Thyroid gland (tissue), 4 donors: ENCODE data around the gene ST14. TPM values are rescaled to one million over a fixed set of nuclear protein-coding genes. Genes with fewer than 3 reads are reported as not detected.

Source experiments
- DNase-seq, 2 donors: peaks; one replicate each; pipeline ENCODE4 v3.0.0-alpha.2; 2019
- H3K27ac ChIP-seq, 3 donors: fragments of 200-600 bp; sonication (generic); 1 replicate in 2 of 3; 2 replicates in 1 of 3; pipeline ENCODE4 v1.5.1; 2016 to 2019; ENCODE audit warnings: mild to moderate bottlenecking in 1 of 3, moderate library complexity in 1 of 3
- H3K27me3 ChIP-seq: fragments of 200-600 bp; sonication (generic); one replicate; pipeline ENCODE4 v1.5.1; 2019
- H3K36me3 ChIP-seq, 2 donors: fragments of 200-600 bp; sonication (generic); one replicate each; pipeline ENCODE4 v1.5.1; 2016 to 2019
- H3K4me1 ChIP-seq, 2 donors: fragments of 200-600 bp; sonication (generic); one replicate each; pipeline ENCODE4 v1.5.1; 2017 to 2019
- H3K4me3 ChIP-seq, 3 donors: fragments of 200-600 bp; sonication (generic); replicated peaks in 1 of 3; 1 replicate in 2 of 3; 2 replicates in 1 of 3; pipeline ENCODE4 v1.5.1; 2016; ENCODE audit warnings: mild to moderate bottlenecking in 1 of 3
- H3K9me3 ChIP-seq: fragments of 200-600 bp; sonication (generic); one replicate; pipeline ENCODE4 v1.5.1; 2017
- POLR2A ChIP-seq, 2 donors: fragments of 450-650 bp; IDR thresholded peaks; one replicate each; pipeline ENCODE4 v1.6.1; 2017; ENCODE audit warnings: antibody characterized with exemption in 2 of 2, mild to moderate bottlenecking in 2 of 2, moderate library complexity in 1 of 2
- WGBS, 2 donors: methylation state at CpG; one replicate each; pipeline ENCODE4 v1.1.5; 2017; 5-methylcytosine and 5-hydroxymethylcytosine counted together
- intact Hi-C: fragments of 100-400 bp; cut with DNase I; formaldehyde crosslinking; loops from one replicate; pipeline ENCODE4 v1.15.1; 2023
- total RNA-seq, 4 donors: library from RNA; depleted of rRNA; stranded (reverse); fragments of >200 nt; gene quantifications; one replicate each; pipeline ENCODE4 v1.2.3, GENCODE V29; 2016
- TF ChIP-seq, protein P1 (sequence below), 6 experiments: fragments of 200-600 bp in 3 of 6; fragments of 450-650 bp in 3 of 6; sonication (generic) in 3 of 6; IDR thresholded peaks; one replicate each; pipeline ENCODE4 v1.5.1; 2016 to 2019; ENCODE audit warnings: antibody characterized with exemption in 6 of 6, mild to moderate bottlenecking in 2 of 6, inconsistent platforms in 1 of 6, moderate library complexity in 1 of 6

The ST14 gene
- total RNA-seq, 4 donors from 2014 or later: 53.3 to 102 (median 90.7) TPM

DNA sequence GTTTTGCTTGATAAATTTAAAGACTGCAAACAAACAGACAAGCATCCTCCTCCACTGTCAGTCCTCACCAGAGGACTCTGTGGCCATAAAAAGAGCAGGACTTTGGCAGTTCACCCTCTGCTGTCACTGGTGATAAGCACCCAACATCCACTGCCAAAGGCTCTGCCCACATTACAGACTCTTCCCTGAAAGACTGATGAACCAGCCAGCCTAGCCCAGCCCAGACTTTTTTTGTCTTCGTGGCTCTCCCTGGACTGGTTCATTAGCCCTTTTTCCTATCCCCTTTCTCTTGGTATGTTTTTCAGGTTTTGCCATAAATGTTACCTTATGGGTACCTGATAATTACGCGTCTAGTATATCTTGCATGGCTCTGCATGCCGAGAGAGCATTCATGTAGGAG is 15.1 kb downstream of the ST14 start:
- Histone ChIP-seq H3K4me3 (no peak overlapping the region), H3K27me3 (no peaks in the 10 kb centered on the region), H3K4me1 (peaks cover 38 to 50% of the 10 kb centered on the region in 2 donors), H3K9me3 (no peaks in the 10 kb centered on the region), H3K27ac (no peak overlapping the region), H3K36me3 (no peaks in the 10 kb centered on the region)
- TF ChIP-seq, protein P1, sequence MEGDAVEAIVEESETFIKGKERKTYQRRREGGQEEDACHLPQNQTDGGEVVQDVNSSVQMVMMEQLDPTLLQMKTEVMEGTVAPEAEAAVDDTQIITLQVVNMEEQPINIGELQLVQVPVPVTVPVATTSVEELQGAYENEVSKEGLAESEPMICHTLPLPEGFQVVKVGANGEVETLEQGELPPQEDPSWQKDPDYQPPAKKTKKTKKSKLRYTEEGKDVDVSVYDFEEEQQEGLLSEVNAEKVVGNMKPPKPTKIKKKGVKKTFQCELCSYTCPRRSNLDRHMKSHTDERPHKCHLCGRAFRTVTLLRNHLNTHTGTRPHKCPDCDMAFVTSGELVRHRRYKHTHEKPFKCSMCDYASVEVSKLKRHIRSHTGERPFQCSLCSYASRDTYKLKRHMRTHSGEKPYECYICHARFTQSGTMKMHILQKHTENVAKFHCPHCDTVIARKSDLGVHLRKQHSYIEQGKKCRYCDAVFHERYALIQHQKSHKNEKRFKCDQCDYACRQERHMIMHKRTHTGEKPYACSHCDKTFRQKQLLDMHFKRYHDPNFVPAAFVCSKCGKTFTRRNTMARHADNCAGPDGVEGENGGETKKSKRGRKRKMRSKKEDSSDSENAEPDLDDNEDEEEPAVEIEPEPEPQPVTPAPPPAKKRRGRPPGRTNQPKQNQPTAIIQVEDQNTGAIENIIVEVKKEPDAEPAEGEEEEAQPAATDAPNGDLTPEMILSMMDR (IDR thresholded peaks at IDR 0.05): no peak
- TF ChIP-seq POLR2A (IDR thresholded peaks at IDR 0.05): no peak
- intact Hi-C loops: no loop called here
- no peak for DNase-seq
- WGBS, 2 donors: 95 to 97% methylated on average over 4 of the region's 4 CpGs

DNA sequence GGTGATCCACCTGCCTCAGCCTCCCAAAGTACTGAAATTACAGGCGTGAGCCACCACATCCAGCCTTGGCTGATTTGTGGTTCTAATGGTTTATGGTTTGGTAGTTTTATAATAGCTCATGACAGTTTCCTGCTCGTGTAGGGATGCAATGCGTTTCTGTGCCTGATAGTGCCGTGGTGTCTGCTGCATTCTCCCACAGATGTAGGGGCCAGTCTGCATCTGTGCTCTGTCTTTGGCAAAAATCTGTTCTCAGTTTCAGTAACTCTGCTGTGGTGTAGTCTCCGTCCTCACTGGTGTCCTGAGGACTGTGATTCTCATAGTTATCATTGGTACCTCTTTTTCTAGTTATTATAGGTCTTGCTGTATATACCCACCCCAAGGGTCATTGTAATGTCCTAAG is 16.3 kb downstream of the ST14 start:
- intact Hi-C loops: no loop called here
- H3K4me3 ChIP-seq: no peak overlapping the region
- H3K9me3 ChIP-seq: no peaks in the 10 kb centered on the region
- 81 to 85% methylated on average over 5 of the region's 5 CpGs for WGBS, 2 donors
- H3K36me3 ChIP-seq: no peaks in the 10 kb centered on the region
- peaks cover 45 to 55% of the 10 kb centered on the region in 2 donors for H3K4me1 ChIP-seq
- H3K27ac ChIP-seq: no peak overlapping the region
- TF ChIP-seq POLR2A (IDR thresholded peaks at IDR 0.05): no peak
- TF ChIP-seq, protein P1 (IDR thresholded peaks at IDR 0.05): no peak
- DNase-seq: no peak
- H3K27me3 ChIP-seq: no peaks in the 10 kb centered on the region

DNA sequence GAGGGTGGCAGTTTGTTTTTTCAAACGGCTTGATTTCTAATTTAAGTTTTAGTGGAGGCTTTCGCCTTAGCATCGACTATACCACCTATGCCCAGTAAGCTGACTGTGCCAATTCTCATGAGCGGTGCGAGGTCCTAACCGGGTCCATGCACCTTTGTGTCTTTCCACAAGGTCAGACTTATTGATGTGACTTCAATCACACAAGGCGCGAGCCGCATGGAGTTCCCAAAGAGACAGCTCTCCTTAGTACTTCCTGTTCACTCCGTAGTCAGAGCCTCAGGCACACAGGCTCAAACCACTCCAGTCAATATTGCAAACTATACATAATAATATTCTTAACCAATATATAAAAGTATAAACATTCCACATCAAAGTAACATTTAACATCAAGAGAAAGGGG is 18.2 kb downstream of the ST14 start:
- Histone ChIP-seq H3K27me3 (no peaks in the 10 kb centered on the region), H3K4me1 (peaks cover 44 to 56% of the 10 kb centered on the region in 2 donors), H3K36me3 (no peaks in the 10 kb centered on the region), H3K27ac (peak overlapping the region; percentile 80 to 95 (median 90)), H3K4me3 (no peak overlapping the region), H3K9me3 (no peaks in the 10 kb centered on the region)
- no peak for DNase-seq
- TF ChIP-seq, protein P1 (IDR thresholded peaks at IDR 0.05): no peak
- TF ChIP-seq POLR2A (IDR thresholded peaks at IDR 0.05): no peak
- WGBS, 2 donors: 80 to 81% methylated on average over 10 of the region's 10 CpGs
- intact Hi-C loops: no loop called here

DNA sequence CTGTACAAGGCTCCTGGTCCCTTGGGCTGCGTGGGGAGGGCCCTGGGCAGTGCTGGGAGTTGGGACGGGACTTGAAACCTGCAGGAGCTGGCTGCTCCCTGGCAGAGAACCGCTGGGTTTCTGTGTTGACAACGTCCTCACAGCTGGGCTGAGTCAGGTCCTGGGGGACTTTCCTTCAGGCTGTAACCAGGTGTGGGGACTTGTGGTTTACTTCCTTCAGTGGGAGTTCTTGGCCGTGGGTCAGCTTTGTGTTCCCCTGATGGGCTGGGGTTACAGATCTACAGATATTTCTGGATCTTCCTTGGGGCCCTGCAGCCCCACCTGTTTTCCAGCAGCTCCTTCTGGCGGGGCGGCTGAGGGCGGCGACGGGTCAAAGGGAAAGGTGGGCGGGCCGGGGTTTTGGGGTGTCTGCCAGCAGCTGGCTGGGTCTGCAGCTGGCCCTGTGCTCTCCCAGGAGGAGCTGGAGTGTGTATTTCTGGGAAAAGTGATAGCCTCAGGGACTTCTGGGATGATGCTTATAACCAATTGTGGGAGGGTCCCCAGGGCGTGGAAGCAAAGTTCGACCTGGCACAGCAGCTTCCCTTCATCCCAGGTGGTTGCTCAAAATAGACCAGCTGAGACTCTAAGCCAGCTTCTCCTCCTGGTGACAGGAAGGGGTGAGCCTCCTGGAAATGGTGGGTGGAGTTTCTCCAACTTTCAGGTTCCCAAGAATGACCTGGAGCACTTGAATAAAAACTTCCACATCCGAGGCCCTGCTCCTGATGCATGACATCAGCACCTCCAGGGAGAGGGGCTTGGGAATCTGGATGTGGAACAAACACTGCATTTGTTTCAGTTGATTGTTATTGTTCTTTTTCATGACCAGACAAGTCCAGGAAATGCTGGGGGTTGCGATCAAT is 19.1 kb downstream of the ST14 start:
- Histone ChIP-seq H3K9me3 (no peaks in the 10 kb centered on the region), H3K27ac (peak overlapping the region; percentile 80 to 95 (median 90)), H3K4me3 (no peak overlapping the region), H3K27me3 (no peaks in the 10 kb centered on the region), H3K4me1 (peaks cover 44 to 56% of the 10 kb centered on the region in 2 donors), H3K36me3 (no peaks in the 10 kb centered on the region)
- DNase-seq: peak; percentile 36 to 63
- no peak for TF ChIP-seq POLR2A (IDR thresholded peaks at IDR 0.05)
- TF ChIP-seq, protein P1 (IDR thresholded peaks at IDR 0.05): no peak
- intact Hi-C loops: no loop called here
- 28 to 40% methylated on average over 6 to 11 of the region's 16 CpGs for WGBS, 2 donors
